ENCODE measurements around the gene PLCB3.

DNA sequence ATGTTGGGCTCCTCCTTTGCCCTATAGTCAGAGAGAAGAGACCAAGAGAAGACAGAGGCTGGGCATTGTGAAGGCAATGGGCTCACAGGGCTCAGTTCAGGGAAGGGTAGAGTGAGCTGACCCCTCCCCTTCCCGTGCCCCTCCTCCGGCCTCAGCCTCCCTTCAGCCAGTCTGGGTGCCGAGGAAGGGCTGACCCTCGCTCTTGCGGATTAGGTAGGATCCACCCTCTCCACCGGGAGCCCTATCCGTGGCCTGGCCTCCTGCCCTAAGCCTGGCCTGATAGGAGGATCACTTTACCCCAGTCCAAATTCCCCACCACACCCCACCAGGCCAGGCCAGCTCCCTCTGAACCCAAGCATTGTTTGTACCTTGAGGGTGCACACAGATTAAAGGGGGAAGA is 2.8 kb upstream of the PLCB3 start:
- no peak for TF ChIP-seq ELF4 (IDR thresholded peaks at IDR 0.05)
- TF ChIP-seq, protein P1, sequence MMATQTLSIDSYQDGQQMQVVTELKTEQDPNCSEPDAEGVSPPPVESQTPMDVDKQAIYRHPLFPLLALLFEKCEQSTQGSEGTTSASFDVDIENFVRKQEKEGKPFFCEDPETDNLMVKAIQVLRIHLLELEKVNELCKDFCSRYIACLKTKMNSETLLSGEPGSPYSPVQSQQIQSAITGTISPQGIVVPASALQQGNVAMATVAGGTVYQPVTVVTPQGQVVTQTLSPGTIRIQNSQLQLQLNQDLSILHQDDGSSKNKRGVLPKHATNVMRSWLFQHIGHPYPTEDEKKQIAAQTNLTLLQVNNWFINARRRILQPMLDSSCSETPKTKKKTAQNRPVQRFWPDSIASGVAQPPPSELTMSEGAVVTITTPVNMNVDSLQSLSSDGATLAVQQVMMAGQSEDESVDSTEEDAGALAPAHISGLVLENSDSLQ (IDR thresholded peaks at IDR 0.05) = no peak
- no peak for TF ChIP-seq HDGF (IDR thresholded peaks at IDR 0.05; ENCODE audit: borderline replicate concordance)
- TF ChIP-seq FOXK2 (IDR thresholded peaks at IDR 0.05) = no peak
- no peak for TF ChIP-seq BHLHE40 (IDR thresholded peaks at IDR 0.05; ENCODE audit: borderline replicate concordance)
- no peak for TF ChIP-seq CTBP1 (IDR thresholded peaks at IDR 0.05; ENCODE audit: borderline replicate concordance)
- no peak for TF ChIP-seq SP1 (IDR thresholded peaks at IDR 0.05)
- no peak for TF ChIP-seq FOXM1 (IDR thresholded peaks at IDR 0.05; ENCODE audit: borderline replicate concordance)
- TF ChIP-seq L3MBTL2 (conservative IDR thresholded peaks at IDR 0.05) = no peak
- no peak for TF ChIP-seq NFRKB (IDR thresholded peaks at IDR 0.05)
- TF ChIP-seq TARDBP (IDR thresholded peaks at IDR 0.05) = no peak
- TF ChIP-seq SUZ12 (IDR thresholded peaks at IDR 0.05) = no peak
